Osteocyte (in vitro differentiated cells): ENCODE measurements around the gene BLOC1S5. TPM values are rescaled to one million over a fixed set of nuclear protein-coding genes. Genes with fewer than 3 reads are reported as not detected.

Experiments
- DNase-seq: peaks from one replicate; pipeline ENCODE4 v3.0.0; 2021; ENCODE audit warnings: mixed read lengths; ENCODE audit not compliant: unreplicated experiment; ENCODE audit errors: extremely low spot score
- H3K27ac Mint-ChIP-seq: one replicate; pipeline ENCODE4 v1.8.0; 2021; ENCODE audit warnings: mild to moderate bottlenecking, mixed read lengths; ENCODE audit not compliant: unreplicated experiment
- H3K27me3 Mint-ChIP-seq: one replicate; pipeline ENCODE4 v1.8.0; 2021; ENCODE audit warnings: mixed read lengths; ENCODE audit not compliant: unreplicated experiment
- H3K36me3 Mint-ChIP-seq: one replicate; pipeline ENCODE4 v1.8.0; 2021; ENCODE audit warnings: mixed read lengths; ENCODE audit not compliant: unreplicated experiment
- H3K4me1 Mint-ChIP-seq: one replicate; pipeline ENCODE4 v1.8.0; 2021; ENCODE audit warnings: mixed read lengths; ENCODE audit not compliant: unreplicated experiment
- H3K4me3 Mint-ChIP-seq: one replicate; pipeline ENCODE4 v1.8.0; 2021; ENCODE audit warnings: mild to moderate bottlenecking, moderate library complexity, mixed read lengths; ENCODE audit not compliant: unreplicated experiment
- H3K9me3 Mint-ChIP-seq: one replicate; pipeline ENCODE4 v1.8.0; 2021; ENCODE audit warnings: mixed read lengths; ENCODE audit not compliant: unreplicated experiment
- total RNA-seq: library from RNA; stranded (reverse); gene quantifications from 2 replicates; pipeline ENCODE4 v1.2.1, GENCODE V29; 2021
- TF ChIP-seq, protein P1 (sequence below): fragments of 200-600 bp; sonication (generic); IDR thresholded peaks from 2 replicates; pipeline ENCODE4 v1.5.0; 2021; ENCODE audit warnings: antibody characterized with exemption, mild to moderate bottlenecking, moderate library complexity

Gene BLOC1S5
- total RNA-seq, 1 donor from 2014 or later = 11.0 TPM

GRCh38 chr6:8070718-8071117 is 6.5 kb upstream of the BLOC1S5 start:
- TF ChIP-seq, protein P1, sequence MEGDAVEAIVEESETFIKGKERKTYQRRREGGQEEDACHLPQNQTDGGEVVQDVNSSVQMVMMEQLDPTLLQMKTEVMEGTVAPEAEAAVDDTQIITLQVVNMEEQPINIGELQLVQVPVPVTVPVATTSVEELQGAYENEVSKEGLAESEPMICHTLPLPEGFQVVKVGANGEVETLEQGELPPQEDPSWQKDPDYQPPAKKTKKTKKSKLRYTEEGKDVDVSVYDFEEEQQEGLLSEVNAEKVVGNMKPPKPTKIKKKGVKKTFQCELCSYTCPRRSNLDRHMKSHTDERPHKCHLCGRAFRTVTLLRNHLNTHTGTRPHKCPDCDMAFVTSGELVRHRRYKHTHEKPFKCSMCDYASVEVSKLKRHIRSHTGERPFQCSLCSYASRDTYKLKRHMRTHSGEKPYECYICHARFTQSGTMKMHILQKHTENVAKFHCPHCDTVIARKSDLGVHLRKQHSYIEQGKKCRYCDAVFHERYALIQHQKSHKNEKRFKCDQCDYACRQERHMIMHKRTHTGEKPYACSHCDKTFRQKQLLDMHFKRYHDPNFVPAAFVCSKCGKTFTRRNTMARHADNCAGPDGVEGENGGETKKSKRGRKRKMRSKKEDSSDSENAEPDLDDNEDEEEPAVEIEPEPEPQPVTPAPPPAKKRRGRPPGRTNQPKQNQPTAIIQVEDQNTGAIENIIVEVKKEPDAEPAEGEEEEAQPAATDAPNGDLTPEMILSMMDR = no peak
- DNase-seq = no peak
- Mint-ChIP-seq H3K9me3 (no peaks in the 10 kb centered on the region), H3K27me3 (no peaks in the 10 kb centered on the region), H3K4me1 (no peaks in the 10 kb centered on the region), H3K4me3 (no peak overlapping the region), H3K36me3 (no peaks in the 10 kb centered on the region), H3K27ac (no peak overlapping the region)

DNA sequence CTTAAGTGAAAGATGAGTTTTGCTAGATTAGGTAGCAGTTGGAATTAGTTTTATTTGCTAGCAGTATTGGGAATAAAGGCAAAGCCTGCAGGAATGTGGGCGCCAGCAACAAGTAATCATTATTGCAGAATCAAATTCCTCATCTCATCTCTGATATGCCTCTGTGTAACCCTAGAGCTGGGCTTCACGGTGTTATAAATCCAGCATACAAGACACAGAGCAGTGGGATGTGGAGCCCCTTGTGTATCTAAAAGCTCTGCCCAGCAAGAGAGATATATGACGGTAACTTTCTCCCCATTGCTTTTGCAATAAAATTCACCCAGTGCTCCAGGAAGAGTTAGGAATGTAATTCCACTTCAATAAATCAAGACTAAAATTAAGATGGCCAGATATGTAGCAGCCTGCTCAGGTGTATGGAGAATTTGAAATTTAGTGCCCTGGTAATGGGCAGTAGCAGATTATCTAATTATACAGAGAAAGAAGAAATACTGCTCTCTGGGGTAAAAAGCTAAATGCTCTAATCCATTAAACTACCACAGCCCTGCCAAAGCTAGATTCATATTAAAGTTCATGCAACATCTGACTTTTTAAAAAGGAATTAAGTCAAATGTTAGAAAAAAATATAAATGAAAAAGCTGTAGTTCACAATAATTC is 5.6 kb upstream of the BLOC1S5 start:
- Mint-ChIP-seq H3K9me3 (no peaks in the 10 kb centered on the region), H3K4me1 (peaks cover 3% of the 10 kb centered on the region), H3K4me3 (no peak overlapping the region), H3K27ac (no peak overlapping the region), H3K36me3 (no peaks in the 10 kb centered on the region), H3K27me3 (no peaks in the 10 kb centered on the region)
- TF ChIP-seq, protein P1 = no peak
- DNase-seq = no peak

GRCh38 chr6:8069151-8069550 is 5.0 kb upstream of the BLOC1S5 start:
- Mint-ChIP-seq H3K9me3 (no peaks in the 10 kb centered on the region), H3K27ac (no peak overlapping the region), H3K27me3 (no peaks in the 10 kb centered on the region), H3K4me3 (no peak overlapping the region), H3K4me1 (peaks cover 7% of the 10 kb centered on the region), H3K36me3 (no peaks in the 10 kb centered on the region)
- DNase-seq = no peak
- TF ChIP-seq, protein P1 = no peak

DNA sequence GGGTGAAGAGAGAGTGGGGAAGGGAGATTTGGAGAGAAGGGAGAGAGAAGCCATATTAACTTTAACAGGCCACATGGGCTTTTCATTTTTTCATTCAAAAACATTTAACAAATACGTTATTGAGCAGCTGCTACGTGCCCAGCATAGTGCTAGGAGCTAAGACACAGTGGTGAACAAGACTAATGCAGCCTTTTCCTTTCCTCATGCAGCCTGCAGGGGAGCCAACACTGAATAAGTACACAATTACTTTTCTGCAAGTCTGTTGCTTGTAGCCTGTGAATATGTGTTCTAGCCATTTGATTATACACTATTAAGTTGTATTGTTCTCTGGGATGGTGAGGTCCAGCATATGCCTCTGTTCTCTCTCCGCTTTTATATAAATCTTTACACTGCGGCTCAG is 1.9 kb upstream of the BLOC1S5 start:
- H3K9me3 Mint-ChIP-seq = no peaks in the 10 kb centered on the region
- no peak overlapping the region for H3K27ac Mint-ChIP-seq
- no peaks in the 10 kb centered on the region for H3K27me3 Mint-ChIP-seq
- H3K36me3 Mint-ChIP-seq = no peaks in the 10 kb centered on the region
- no peak for DNase-seq
- TF ChIP-seq, protein P1 = no peak
- H3K4me1 Mint-ChIP-seq = peaks cover 13% of the 10 kb centered on the region
- no peak overlapping the region for H3K4me3 Mint-ChIP-seq

DNA sequence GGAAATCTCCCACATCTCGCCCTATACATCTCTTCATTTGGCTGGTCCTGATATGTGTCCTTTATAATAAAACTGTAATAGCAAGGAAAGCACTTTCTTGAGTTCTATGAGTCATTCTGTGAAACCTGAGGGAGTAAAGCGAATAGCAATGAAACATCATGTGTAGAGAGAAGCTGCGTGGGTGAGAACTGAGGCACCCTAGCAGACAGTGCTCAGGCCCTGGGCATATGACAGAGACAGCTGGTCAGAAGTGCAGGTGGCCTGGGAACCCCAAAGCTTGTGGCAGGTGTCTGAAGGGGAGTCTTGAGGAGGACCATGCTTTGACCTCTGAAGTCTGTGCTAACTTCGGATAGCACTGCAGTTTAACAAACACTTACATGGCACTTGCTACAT is 1.3 kb upstream of the BLOC1S5 start:
- Mint-ChIP-seq H3K4me3 (no peak overlapping the region), H3K4me1 (peaks cover 13% of the 10 kb centered on the region), H3K36me3 (no peaks in the 10 kb centered on the region), H3K9me3 (no peaks in the 10 kb centered on the region), H3K27me3 (no peaks in the 10 kb centered on the region), H3K27ac (no peak overlapping the region)
- TF ChIP-seq, protein P1 = no peak
- DNase-seq = no peak
